B cell (primary cell): ENCODE measurements around the gene CRYGN.

Experiments
- CTCF ChIP-seq: fragments of 200-600 bp; IDR thresholded peaks from one replicate; pipeline ENCODE4 v1.8.0; 2022; ENCODE audit warnings: antibody characterized with exemption, mild to moderate bottlenecking
- EZH2 ChIP-seq: IDR thresholded peaks from 2 replicates; pipeline ENCODE4 v1.6.1; 2012; ENCODE audit warnings: borderline replicate concordance, low read depth, mild to moderate bottlenecking, moderate library complexity, low read length; ENCODE audit not compliant: insufficient read depth, poor library complexity, severe bottlenecking

GRCh38 chr7:151393031-151393977 is 46.6 kb downstream of the CRYGN start:
- TF ChIP-seq CTCF (no peak), EZH2 (no peak)
